WI38 (cell line): ENCODE data around the gene PIK3C2G.
"Not testable (repeated sequence)": the region's sequence is repeated elsewhere in the genome, so short reads cannot be mapped to it uniquely, and the experiment has no call there.

Experiments
- H3K4me3 ChIP-seq: 2 replicates; pipeline ENCODE4 v1.5.1; 2011; ENCODE audit warnings: low read depth, mild to moderate bottlenecking, control low read depth, low read length
- TF ChIP-seq, protein P1 (sequence below): IDR thresholded peaks from 2 replicates; pipeline ENCODE4 v1.5.1; 2012; ENCODE audit warnings: low read depth, mild to moderate bottlenecking, control low read depth, low read length

PIK3C2G gene

DNA sequence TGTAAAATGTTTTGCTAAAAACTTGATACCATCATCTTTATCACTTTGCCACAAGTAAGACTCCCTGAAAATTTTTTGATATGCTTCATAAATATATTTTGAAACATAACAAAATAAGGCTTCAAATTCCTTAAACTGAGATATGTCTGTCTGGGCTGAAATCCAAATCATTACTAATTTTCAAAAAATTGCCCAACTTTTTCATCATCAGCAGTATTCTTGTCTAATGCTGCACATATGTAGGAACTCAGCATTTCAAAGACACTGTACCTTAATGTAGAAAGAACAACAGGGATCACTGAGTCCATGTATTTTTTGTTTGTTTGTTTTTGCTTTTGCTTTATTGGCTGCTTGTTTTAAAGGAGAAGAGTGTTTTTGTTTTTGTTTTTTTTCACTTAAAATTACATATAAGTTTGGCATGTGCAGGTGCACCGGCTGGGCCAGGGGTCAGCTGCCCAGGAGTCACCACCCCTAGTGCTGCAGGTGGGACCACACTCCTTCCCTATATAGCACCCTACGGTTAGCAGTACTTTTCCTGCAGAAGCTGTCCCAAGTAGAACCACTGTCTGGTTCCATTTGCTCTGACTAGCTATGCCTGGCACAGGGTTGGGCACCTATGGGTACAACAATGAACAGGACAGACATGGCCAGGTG lies 231.2 kb downstream of the PIK3C2G start:
- no peak overlapping the region for H3K4me3 ChIP-seq
- TF ChIP-seq, protein P1, sequence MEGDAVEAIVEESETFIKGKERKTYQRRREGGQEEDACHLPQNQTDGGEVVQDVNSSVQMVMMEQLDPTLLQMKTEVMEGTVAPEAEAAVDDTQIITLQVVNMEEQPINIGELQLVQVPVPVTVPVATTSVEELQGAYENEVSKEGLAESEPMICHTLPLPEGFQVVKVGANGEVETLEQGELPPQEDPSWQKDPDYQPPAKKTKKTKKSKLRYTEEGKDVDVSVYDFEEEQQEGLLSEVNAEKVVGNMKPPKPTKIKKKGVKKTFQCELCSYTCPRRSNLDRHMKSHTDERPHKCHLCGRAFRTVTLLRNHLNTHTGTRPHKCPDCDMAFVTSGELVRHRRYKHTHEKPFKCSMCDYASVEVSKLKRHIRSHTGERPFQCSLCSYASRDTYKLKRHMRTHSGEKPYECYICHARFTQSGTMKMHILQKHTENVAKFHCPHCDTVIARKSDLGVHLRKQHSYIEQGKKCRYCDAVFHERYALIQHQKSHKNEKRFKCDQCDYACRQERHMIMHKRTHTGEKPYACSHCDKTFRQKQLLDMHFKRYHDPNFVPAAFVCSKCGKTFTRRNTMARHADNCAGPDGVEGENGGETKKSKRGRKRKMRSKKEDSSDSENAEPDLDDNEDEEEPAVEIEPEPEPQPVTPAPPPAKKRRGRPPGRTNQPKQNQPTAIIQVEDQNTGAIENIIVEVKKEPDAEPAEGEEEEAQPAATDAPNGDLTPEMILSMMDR, result no peak

DNA sequence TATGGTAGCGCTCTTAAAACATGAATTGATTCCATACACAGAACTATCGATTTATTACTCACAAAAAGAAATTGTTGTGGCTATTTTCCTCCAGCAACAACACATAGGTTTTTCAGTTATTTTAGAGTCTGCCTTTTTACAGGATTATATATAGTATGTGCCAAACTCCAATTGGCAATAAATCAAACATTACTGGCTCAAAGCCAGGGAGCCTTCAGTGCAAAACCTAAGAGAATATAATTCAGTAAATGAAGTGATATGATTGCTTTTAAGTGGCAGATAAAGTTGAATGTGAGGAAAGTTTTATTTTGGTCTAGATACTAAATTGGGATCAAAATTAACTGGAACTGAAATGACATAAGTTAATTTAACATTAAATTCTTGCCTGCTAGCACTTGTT lies 234.8 kb downstream of the PIK3C2G start:
- H3K4me3 ChIP-seq, result no peak overlapping the region
- TF ChIP-seq, protein P1, result no peak

DNA sequence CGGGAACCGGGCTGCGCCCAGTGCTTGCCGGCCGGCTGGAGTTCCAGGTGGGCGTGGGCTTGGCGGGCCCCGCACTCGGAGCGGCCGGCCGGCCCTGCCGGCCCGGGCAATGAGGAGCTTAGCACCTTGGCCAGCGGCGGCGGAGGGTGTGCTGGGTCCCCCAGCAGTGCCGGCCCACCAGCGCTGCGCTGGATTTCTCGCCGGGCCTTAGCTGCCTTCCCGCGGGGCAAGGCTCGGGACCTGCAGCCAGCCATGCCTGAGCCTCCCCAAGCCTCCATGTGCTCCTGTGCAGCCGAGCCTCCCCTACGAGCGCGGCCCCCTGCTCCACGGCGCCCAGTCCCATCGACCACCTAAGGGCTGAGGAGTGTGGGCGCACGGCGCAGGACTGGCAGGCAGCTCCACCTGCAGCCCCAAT lies 238.8 kb downstream of the PIK3C2G start:
- H3K4me3 ChIP-seq, result not testable (repeated sequence)

DNA sequence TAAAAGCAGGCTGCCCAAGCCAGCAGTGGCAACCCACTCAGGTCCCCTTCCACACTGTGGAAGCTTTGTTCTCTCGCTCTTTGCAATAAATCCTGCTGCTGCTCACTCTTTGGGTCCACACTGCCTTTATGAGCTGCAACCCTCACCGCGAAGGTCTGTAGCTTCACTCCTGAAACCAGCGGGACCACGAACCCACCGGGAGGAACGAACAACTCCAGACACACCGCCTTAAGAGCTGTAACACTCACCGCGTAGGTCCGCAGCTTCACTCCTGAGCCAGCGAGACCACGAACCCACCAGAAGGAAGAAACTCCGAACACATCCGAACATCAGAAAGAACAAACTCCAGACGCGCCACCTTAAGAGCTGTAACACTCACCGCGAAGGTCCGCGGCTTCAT lies 239.4 kb downstream of the PIK3C2G start:
- H3K4me3 ChIP-seq, result not testable (repeated sequence)

DNA sequence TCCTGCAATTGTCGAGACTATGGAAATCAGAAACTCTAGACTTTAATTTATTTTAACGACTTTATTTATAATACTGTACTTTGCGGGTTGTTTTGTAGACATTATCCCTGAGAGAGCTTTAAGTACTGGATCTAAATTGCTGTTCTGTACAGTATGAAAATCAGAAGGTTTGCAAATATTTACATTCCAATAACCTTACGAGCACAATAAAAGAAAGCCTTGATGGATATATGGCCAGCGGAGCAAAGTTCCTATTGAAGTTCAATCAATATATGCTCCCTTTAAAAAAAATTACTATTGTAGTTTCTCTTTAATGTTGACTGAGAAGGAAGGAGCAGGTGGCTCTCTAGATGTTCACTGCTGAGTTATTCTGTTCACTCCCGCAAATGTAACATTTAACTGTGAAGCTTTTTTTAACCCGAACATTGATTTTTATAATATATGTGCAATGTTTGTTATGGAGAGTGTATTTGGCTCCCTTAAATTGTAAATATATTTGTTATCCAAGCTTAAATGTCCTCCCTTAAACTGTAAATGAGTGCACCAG lies 241.2 kb downstream of the PIK3C2G start:
- H3K4me3 ChIP-seq, result no peak overlapping the region
- TF ChIP-seq, protein P1, result no peak

DNA sequence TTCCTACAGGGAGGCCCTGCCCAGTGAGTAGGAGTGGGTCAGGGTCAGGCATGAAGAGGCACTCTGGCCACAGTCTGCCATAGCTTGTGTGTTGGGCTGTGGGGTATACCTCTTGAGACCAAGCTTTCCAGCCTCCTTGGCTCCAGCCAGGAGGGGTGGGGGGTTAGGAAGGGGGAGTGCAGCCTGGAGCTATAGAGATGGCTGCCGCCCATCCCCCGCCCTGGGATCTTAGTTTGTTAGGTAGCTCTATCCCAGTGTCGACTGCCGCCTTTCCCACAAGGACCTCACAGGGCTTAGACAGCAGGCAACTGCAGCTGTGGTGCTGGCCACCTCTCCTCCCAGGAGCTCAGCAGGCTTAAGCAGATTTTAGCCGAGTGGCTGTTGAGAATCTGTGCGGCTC lies 260.1 kb downstream of the PIK3C2G start:
- TF ChIP-seq, protein P1, result no peak
- no peak overlapping the region for H3K4me3 ChIP-seq

DNA sequence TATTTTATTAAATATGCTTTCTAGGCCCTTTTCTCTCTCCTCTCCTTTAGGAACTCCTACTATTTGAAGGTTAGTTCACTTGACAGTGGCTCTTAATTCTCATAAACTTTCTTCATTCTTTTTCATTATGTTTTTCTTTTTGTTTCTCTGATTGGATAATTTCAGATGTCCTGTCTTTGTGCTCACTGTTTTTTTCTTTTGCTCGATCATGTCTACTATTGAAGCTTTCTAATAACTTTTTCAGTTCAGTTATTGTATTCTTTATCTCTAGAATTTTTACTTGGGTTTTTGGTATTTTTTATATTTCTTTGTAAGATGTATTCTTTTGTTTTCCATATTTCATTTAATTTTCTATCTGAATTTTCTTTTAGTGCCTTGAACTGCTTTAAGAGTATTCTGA lies 261.5 kb downstream of the PIK3C2G start:
- TF ChIP-seq, protein P1, result no peak
- no peak overlapping the region for H3K4me3 ChIP-seq

DNA sequence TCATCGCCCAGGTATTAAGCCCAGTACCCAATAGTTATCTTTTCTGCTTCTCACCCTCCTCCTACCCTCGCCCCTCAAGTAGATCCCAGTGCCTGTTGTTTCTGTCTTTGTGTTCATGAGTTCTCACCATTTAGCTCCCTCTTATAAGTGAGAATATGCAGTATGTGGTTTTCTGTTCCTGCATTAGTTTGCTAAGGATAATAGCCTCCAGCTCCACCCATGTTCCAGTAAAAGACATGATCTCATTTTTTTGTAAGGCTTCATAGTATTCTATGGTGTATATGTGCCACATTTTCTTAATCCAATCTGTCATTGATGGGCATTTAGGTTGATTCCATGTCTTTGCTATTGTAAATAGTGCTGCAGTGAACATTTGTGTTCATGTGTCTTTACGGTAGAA lies 281.2 kb downstream of the PIK3C2G start:
- H3K4me3 ChIP-seq, result not testable (repeated sequence)

DNA sequence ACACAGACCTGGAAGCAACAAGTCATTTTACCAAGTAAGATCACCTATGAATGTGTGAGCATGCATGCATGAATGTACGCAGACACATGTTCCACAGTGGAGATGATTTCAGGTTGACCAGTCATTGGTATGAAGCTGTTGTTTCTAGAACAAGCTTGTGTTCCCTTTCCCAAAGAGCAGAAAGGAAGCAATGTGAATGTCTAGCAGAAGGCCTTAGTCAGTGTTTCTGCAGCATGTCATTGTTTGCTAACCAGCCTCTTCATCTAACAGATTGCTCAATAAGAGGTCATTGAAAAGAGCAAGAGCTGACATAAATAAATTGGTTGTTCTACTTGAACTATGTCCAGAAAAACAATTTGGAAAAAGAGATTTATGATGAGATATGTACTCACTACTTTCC lies 285.1 kb downstream of the PIK3C2G start:
- TF ChIP-seq, protein P1, result no peak
- H3K4me3 ChIP-seq, result no peak overlapping the region
